HCT116 (cell line): ENCODE measurements around the gene IL12A.

ENCODE experiments used
- CTCF ChIP-seq, 3 experiments: fragments of 200-600 bp in 1 of 3; sonication (generic) in 1 of 3; IDR thresholded peaks in 2 of 3; conservative IDR thresholded peaks in 1 of 3; 2 replicates each; pipeline ENCODE4 v1.5.1; 2012 to 2017; ENCODE audit warnings: low read depth in 2 of 3, low read length in 2 of 3, antibody characterized with exemption in 1 of 3, borderline replicate concordance in 1 of 3, control low read depth in 1 of 3, mild to moderate bottlenecking in 1 of 3, mixed read lengths in 1 of 3, mixed run types in 1 of 3, moderate library complexity in 1 of 3; ENCODE audit not compliant: insufficient read depth in 1 of 3
- REST ChIP-seq: IDR thresholded peaks from 2 replicates; pipeline ENCODE4 v1.6.1; 2012; ENCODE audit warnings: low read depth
- TF ChIP-seq, protein P1 (sequence below): IDR thresholded peaks from 2 replicates; pipeline ENCODE4 v1.6.1; 2012

GRCh38 chr3:159989973-159990846, 1.6 kb downstream of the IL12A start:
- TF ChIP-seq CTCF (IDR thresholded peaks at IDR 0.05 in 2 of 3, conservative IDR thresholded peaks at IDR 0.05 in 1 of 3; ENCODE audit: borderline replicate concordance in 1 of 3, insufficient read depth in 1 of 3, low read depth in 2 of 3, low read length in 2 of 3): peak in 2 of 3 experiments; percentile 23 to 26; a peak in 1 of 6 replicates
- TF ChIP-seq, protein P1, sequence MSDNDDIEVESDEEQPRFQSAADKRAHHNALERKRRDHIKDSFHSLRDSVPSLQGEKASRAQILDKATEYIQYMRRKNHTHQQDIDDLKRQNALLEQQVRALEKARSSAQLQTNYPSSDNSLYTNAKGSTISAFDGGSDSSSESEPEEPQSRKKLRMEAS: no peak
- TF ChIP-seq REST: no peak
